A549 (cell line): Measurements from ENCODE around the gene RFXAP. TPM values are rescaled to one million over a fixed set of nuclear protein-coding genes. Genes with fewer than 3 reads are reported as not detected.
A peak's percentile ranks its signal among the peaks of the same experiment; 100 is the strongest.

Experiments
- ATAC-seq, 2 experiments: fragments of 200-7000 bp in 1 of 2; fragments of >200 bp in 1 of 2; cut with Nextera tagmentation in 1 of 2; cut with Tn5 transposase in 1 of 2; 3 replicates each; pipeline versions ENCODE4 v1.8.0 to v1.9.1; 2018 to 2020; ENCODE audit warnings: mild to moderate bottlenecking in 1 of 2, moderate library complexity in 1 of 2
- CTCF ChIA-PET: fragments of 300-600 bp; sonication (Branson Sonifier 250); formaldehyde crosslinking; extraction: SDS; loops from one replicate; lab custom pipeline; 2021; ENCODE audit warnings: antibody characterized with exemption, inconsistent platforms; lab: Yijun Ruan, JAX
- POLR2A ChIA-PET: fragments of 350-600 bp; formaldehyde crosslinking; extraction: SDS; loops from one replicate; lab custom pipeline; 2021; ENCODE audit warnings: antibody characterized with exemption, inconsistent platforms; lab: Yijun Ruan, JAX
- DNase-seq, 2 experiments: peaks; one replicate each; pipeline versions ENCODE4 v3.0.0 to v3.0.0-alpha.2; 2011 to 2016; ENCODE audit warnings: low read depth in 1 of 2, low spot score in 1 of 2
- FAIRE-seq: peaks from 2 replicates; lab custom pipeline; 2011; peaks lifted over from hg19 to GRCh38; lab: Jason Lieb, UNC
- H3K27ac ChIP-seq, 2 experiments: fragments of >200 bp; sonication (Bioruptor Twin); formaldehyde crosslinking; 3 replicates each; pipeline ENCODE4 v1.5.1; 2016 to 2017
- H3K4me1 ChIP-seq: fragments of >200 bp; sonication (Bioruptor Twin); formaldehyde crosslinking; 3 replicates; pipeline ENCODE4 v1.6.1; 2016
- H3K4me2 ChIP-seq: fragments of >200 bp; sonication (Bioruptor Twin); formaldehyde crosslinking; 3 replicates; pipeline ENCODE4 v1.6.1; 2016
- H3K4me3 ChIP-seq: fragments of >200 bp; sonication (Bioruptor Twin); formaldehyde crosslinking; 3 replicates; pipeline ENCODE4 v1.5.1; 2016
- H3K9me3 ChIP-seq: fragments of >200 bp; sonication (Bioruptor Twin); formaldehyde crosslinking; 3 replicates; pipeline ENCODE4 v1.6.1; 2016
- ATOH8 ChIP-seq: fragments of 250-450 bp; sonication (Bioruptor Pico); IDR thresholded peaks from 2 replicates; pipeline ENCODE4 v1.5.0; 2020; ENCODE audit warnings: low read depth, mild to moderate bottlenecking, moderate library complexity
- BCL3 ChIP-seq: fragments of >200 bp; sonication (Bioruptor Twin); formaldehyde crosslinking; IDR thresholded peaks from 3 replicates; pipeline ENCODE4 v1.6.1; 2016
- CBX2 ChIP-seq: fragments of 200-600 bp; sonication (generic); IDR thresholded peaks from 2 replicates; pipeline ENCODE4 v1.6.1; 2016; ENCODE audit warnings: low read depth, mild to moderate bottlenecking, borderline replicate concordance
- CBX8 ChIP-seq: fragments of 200-600 bp; sonication (generic); IDR thresholded peaks from 2 replicates; pipeline ENCODE4 v1.6.1; 2016
- CEBPB ChIP-seq, 2 experiments: fragments of >200 bp in 1 of 2; sonication (Bioruptor Twin) in 1 of 2; formaldehyde crosslinking in 1 of 2; IDR thresholded peaks; 2 replicates each; pipeline ENCODE4 v1.6.1; 2012 to 2016
- CHD2 ChIP-seq: fragments of 150-350 bp; IDR thresholded peaks from 2 replicates; pipeline ENCODE4 v1.6.1; 2014; ENCODE audit warnings: low read length; ENCODE audit not compliant: partially characterized antibody
- EHF ChIP-seq: fragments of 250-450 bp; sonication (Bioruptor Pico); IDR thresholded peaks from 2 replicates; pipeline ENCODE4 v1.5.0; 2020; ENCODE audit warnings: mild to moderate bottlenecking
- EHMT2 ChIP-seq: fragments of 200-600 bp; sonication (generic); IDR thresholded peaks from 2 replicates; pipeline ENCODE4 v1.6.1; 2016; ENCODE audit warnings: antibody characterized with exemption, low read depth, mild to moderate bottlenecking, moderate library complexity
- ELK1 ChIP-seq: fragments of 150-350 bp; IDR thresholded peaks from 2 replicates; pipeline ENCODE4 v1.6.1; 2014; ENCODE audit warnings: low read depth, mild to moderate bottlenecking, low read length
- HDAC2 ChIP-seq: fragments of 200-600 bp; sonication (generic); IDR thresholded peaks from 2 replicates; pipeline ENCODE4 v1.6.1; 2016
- HOXA7 ChIP-seq: fragments of 250-450 bp; sonication (Bioruptor Pico); IDR thresholded peaks from 2 replicates; pipeline ENCODE4 v1.5.0; 2020; ENCODE audit warnings: mild to moderate bottlenecking, moderate library complexity
- JUN ChIP-seq, 2 experiments: fragments of >200 bp; sonication (Bioruptor Twin); formaldehyde crosslinking; IDR thresholded peaks; 2 replicates in 1 of 2; 3 replicates in 1 of 2; pipeline ENCODE4 v1.6.1; 2016 to 2017
- MAX ChIP-seq: IDR thresholded peaks from 2 replicates; pipeline ENCODE4 v1.6.1; 2012
- PBX3 ChIP-seq: IDR thresholded peaks from 2 replicates; pipeline ENCODE4 v1.6.1; 2012
- PHF8 ChIP-seq: fragments of 200-600 bp; sonication (generic); IDR thresholded peaks from 2 replicates; pipeline ENCODE4 v1.6.1; 2016; ENCODE audit warnings: low read depth, mild to moderate bottlenecking, antibody characterized with exemption, moderate library complexity, borderline replicate concordance
- POLR2A ChIP-seq: IDR thresholded peaks from 2 replicates; pipeline ENCODE4 v1.6.1; 2012; ENCODE audit warnings: mild to moderate bottlenecking, low read length
- POLR2AphosphoS2 ChIP-seq: conservative IDR thresholded peaks from 2 replicates; pipeline ENCODE4 v1.6.1; 2012; ENCODE audit warnings: low read length, improper control_type of control experiment, inconsistent platforms
- RAD21 ChIP-seq, 2 experiments: fragments of >200 bp in 1 of 2; sonication (Bioruptor Twin) in 1 of 2; formaldehyde crosslinking in 1 of 2; IDR thresholded peaks in 1 of 2; conservative IDR thresholded peaks in 1 of 2; 2 replicates in 1 of 2; 3 replicates in 1 of 2; pipeline ENCODE4 v1.6.1; 2012 to 2018; ENCODE audit warnings: inconsistent platforms in 1 of 2
- SMC3 ChIP-seq: fragments of >200 bp; sonication (Bioruptor Twin); formaldehyde crosslinking; IDR thresholded peaks from 3 replicates; pipeline ENCODE4 v1.6.1; 2018; ENCODE audit warnings: inconsistent platforms
- SREBF2 ChIP-seq: fragments of 450-650 bp; IDR thresholded peaks from 2 replicates; pipeline ENCODE4 v1.6.1; 2014; ENCODE audit warnings: mild to moderate bottlenecking, moderate library complexity
- USF2 ChIP-seq: fragments of 450-650 bp; IDR thresholded peaks from 2 replicates; pipeline ENCODE4 v1.6.1; 2014; ENCODE audit warnings: antibody characterized with exemption
- ZC3H11A ChIP-seq: fragments of 450-650 bp; IDR thresholded peaks from 2 replicates; pipeline ENCODE4 v1.6.1; 2014; ENCODE audit warnings: antibody characterized with exemption, mild to moderate bottlenecking
- ZNF302 ChIP-seq: fragments of 250-450 bp; sonication (Bioruptor Pico); IDR thresholded peaks from 2 replicates; pipeline ENCODE4 v1.9.0; 2021; ENCODE audit warnings: inconsistent platforms, mild to moderate bottlenecking, moderate library complexity
- ZSCAN20 ChIP-seq: fragments of 250-450 bp; sonication (Bioruptor Pico); IDR thresholded peaks from 2 replicates; pipeline ENCODE4 v1.8.0; 2022; ENCODE audit warnings: mild to moderate bottlenecking, moderate library complexity
- WGBS: methylation state at CpG from one replicate; pipeline ENCODE4 v1.1.6; 2017; ENCODE audit errors: missing lambda C conversion rate; 5-methylcytosine and 5-hydroxymethylcytosine counted together
- polyA minus RNA-seq: library from RNA; depleted of rRNA, polyadenylated mRNA; stranded (reverse); fragments of >200 nt; gene quantifications from 2 replicates; pipeline ENCODE4 v1.2.3, GENCODE V29; 2011; rRNA and poly(A)+ RNA removed
- polyA plus RNA-seq, 4 experiments: library from polyadenylated mRNA; depleted of rRNA in 3 of 4; stranded (reverse); fragments of >200 nt; fragmentation: RNase III in 1 of 4; extraction: RNeasy Plus Mini Kit Qiagen cat#74134 plus additional on column Dnase treatment in 1 of 4; gene quantifications; 2 replicates in 3 of 4; 3 replicates in 1 of 4; pipeline ENCODE4 v1.2.3, GENCODE V29; 2011 to 2017

RFXAP gene
- polyA plus RNA-seq (2011; rRNA removed): 2.0 and 2.5 TPM in 2 replicates
- 1.9 and 2.0 TPM in 2 replicates for polyA plus RNA-seq (2012; cell fraction: cytosol; rRNA removed)
- polyA plus RNA-seq (2012; cell fraction: nucleus; rRNA removed): 1.6 TPM in 2 replicates
- polyA plus RNA-seq (2017; fragmentation: RNase III; extraction: RNeasy Plus Mini Kit Qiagen cat#74134 plus additional on column Dnase treatment): 2.4 to 2.8 TPM (median 2.5 TPM) in 3 replicates
- 0.44 and 0.62 TPM in 2 replicates for polyA minus RNA-seq

GRCh38 chr13:36818804-36819738 lies at the start of gene RFXAP:
TSS of gene RFXAP (plus strand) at chr13:36819222. CDS start at chr13:36819358, 136 bp downstream.
- H3K4me3 ChIP-seq: peak within 1 kb of the TSS; percentile 70
- POLR2A ChIA-PET: no interaction called here
- H3K4me2 ChIP-seq: peak within 1 kb of the TSS; percentile 94
- DNase-seq (peak; percentile 55 to 77), FAIRE-seq (no peak), ATAC-seq (peak; percentile 89 to 95)
- WGBS: 4% methylated on average over 7 of the region's 78 CpGs
- CTCF ChIA-PET: interaction anchor here (0.6 to 0.7 kb wide), 2 partner anchors 166 to 168 kb away, joined by 3 read pairs; no protein-coding TSS in a partner anchor
- H3K27ac ChIP-seq: peak within 1 kb of the TSS; percentile 76 to 97
- TF ChIP-seq POLR2A (peak; percentile 54), CBX2 (no peak), CEBPB (IDR thresholded peaks at IDR 0.05) (0 out of 4 replicates have a peak, but pooled peaks of 1 of the 2 experiments have one; percentile 5), CBX8 (no peak), PHF8 (peak; percentile 28), JUN (IDR thresholded peaks at IDR 0.05) (peak in 1 of 2 experiments; percentile 21; a peak in 1 of 5 replicates), SMC3 (no peak), MAX (peak; percentile 48; the same call in 1 of the 2 replicates), BCL3 (no peak), EHF (CRISPR knock-in tag) (no peak), PBX3 (no peak), HDAC2 (no peak)
- no peaks in the 10 kb centered on the region for H3K9me3 ChIP-seq
- peaks cover 9% of the 10 kb centered on the region; the same call in 1 of the 3 replicates for H3K4me1 ChIP-seq

GRCh38 chr13:36769545-36769944 lies 49.5 kb upstream of the RFXAP start:
- FAIRE-seq (no peak), ATAC-seq (no peak), DNase-seq (no peak)
- no peak overlapping the region for H3K4me2 ChIP-seq
- no peak overlapping the region for H3K4me3 ChIP-seq
- no peak for TF ChIP-seq ZSCAN20 (CRISPR knock-in tag)
- TF ChIP-seq EHMT2: no peak
- no peak for TF ChIP-seq HDAC2
- no peak for TF ChIP-seq JUN (IDR thresholded peaks at IDR 0.05)
- no peak for TF ChIP-seq CHD2
- TF ChIP-seq ATOH8 (CRISPR knock-in tag): no peak
- no peak for TF ChIP-seq USF2
- TF ChIP-seq SREBF2: no peak
- TF ChIP-seq ELK1: no peak
- TF ChIP-seq ZC3H11A: no peak
- TF ChIP-seq POLR2AphosphoS2: no peak
- TF ChIP-seq HOXA7: no peak
- no peak for TF ChIP-seq PHF8
- no peak for TF ChIP-seq RAD21 (conservative IDR thresholded peaks at IDR 0.05 in 1 of 2, IDR thresholded peaks at IDR 0.05 in 1 of 2)
- TF ChIP-seq ZNF302: no peak
- no peaks in the 10 kb centered on the region for H3K4me1 ChIP-seq
- WGBS: 11% methylated on average over 4 of the region's 4 CpGs
- ChIA-PET CTCF (no interaction called here), POLR2A (no interaction called here)
- no peak overlapping the region for H3K27ac ChIP-seq
- H3K9me3 ChIP-seq: 0 out of 3 replicates have a peak, but pooled peaks cover 3% of the 10 kb centered on the region
